ENCODE measurements around the gene RGS19.

DNA sequence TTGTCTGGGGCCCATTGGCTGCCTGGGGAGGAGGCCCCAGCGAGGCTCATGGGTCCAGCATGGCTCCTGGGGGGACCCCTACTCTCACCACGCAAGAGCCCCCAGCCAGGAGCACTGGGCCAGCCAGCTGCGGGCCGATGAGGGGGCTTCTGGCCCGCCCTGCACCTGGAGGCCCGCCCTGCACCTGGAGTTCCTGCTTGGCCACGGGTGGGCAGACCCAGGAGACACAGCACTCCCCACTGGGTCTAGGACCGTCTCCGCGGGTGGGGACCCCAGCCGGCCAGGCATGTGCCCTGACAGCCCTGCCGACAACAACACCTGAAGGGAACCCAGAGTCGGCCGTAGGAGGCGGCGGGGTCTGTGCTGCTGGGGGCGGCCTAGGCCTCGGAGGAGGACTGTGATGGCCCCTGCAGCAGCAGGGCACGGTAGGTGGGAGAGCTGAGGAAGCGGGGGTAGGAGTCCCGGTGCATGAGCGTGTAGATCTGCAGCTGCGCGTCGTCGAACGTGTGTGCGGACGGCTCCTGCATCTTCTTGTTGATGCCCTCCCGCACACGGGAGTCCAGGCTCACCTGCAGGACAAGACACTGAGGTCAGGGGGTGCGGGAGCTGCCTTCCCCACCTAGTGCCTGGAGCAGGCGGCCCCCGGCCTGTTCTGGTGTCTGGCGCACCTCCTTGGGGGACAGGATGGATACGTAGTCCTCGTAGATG, 5.7 kb downstream of the RGS19 start:
- TF ChIP-seq, protein P1, sequence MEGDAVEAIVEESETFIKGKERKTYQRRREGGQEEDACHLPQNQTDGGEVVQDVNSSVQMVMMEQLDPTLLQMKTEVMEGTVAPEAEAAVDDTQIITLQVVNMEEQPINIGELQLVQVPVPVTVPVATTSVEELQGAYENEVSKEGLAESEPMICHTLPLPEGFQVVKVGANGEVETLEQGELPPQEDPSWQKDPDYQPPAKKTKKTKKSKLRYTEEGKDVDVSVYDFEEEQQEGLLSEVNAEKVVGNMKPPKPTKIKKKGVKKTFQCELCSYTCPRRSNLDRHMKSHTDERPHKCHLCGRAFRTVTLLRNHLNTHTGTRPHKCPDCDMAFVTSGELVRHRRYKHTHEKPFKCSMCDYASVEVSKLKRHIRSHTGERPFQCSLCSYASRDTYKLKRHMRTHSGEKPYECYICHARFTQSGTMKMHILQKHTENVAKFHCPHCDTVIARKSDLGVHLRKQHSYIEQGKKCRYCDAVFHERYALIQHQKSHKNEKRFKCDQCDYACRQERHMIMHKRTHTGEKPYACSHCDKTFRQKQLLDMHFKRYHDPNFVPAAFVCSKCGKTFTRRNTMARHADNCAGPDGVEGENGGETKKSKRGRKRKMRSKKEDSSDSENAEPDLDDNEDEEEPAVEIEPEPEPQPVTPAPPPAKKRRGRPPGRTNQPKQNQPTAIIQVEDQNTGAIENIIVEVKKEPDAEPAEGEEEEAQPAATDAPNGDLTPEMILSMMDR (IDR thresholded peaks at IDR 0.05), result no peak
- TF ChIP-seq POLR2A (IDR thresholded peaks at IDR 0.05), result no peak
